Measurements from ENCODE around the gene HMGCS1. TPM values are rescaled to one million over a fixed set of nuclear protein-coding genes. Genes with fewer than 3 reads are reported as not detected.

HMGCS1 gene
- total RNA-seq, 1 donor from 2014 or later, result 68.0 TPM

- Histone ChIP-seq H3K4me1 (no peaks in the 10 kb centered on the region), H3K9me3 (no peaks in the 10 kb centered on the region), H3K27me3 (no peaks in the 10 kb centered on the region), H3K27ac (no peak overlapping the region), H3K4me3 (no peak overlapping the region), H3K36me3 (no peaks in the 10 kb centered on the region)
- TF ChIP-seq POLR2AphosphoS5 (IDR thresholded peaks at IDR 0.05; ENCODE audit: insufficient read depth in 1 of 2, low read depth in 1 of 2), result no peak
- no peak for TF ChIP-seq POLR2A (IDR thresholded peaks at IDR 0.05)
- TF ChIP-seq, protein P1, sequence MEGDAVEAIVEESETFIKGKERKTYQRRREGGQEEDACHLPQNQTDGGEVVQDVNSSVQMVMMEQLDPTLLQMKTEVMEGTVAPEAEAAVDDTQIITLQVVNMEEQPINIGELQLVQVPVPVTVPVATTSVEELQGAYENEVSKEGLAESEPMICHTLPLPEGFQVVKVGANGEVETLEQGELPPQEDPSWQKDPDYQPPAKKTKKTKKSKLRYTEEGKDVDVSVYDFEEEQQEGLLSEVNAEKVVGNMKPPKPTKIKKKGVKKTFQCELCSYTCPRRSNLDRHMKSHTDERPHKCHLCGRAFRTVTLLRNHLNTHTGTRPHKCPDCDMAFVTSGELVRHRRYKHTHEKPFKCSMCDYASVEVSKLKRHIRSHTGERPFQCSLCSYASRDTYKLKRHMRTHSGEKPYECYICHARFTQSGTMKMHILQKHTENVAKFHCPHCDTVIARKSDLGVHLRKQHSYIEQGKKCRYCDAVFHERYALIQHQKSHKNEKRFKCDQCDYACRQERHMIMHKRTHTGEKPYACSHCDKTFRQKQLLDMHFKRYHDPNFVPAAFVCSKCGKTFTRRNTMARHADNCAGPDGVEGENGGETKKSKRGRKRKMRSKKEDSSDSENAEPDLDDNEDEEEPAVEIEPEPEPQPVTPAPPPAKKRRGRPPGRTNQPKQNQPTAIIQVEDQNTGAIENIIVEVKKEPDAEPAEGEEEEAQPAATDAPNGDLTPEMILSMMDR (IDR thresholded peaks at IDR 0.05), result no peak
- intact Hi-C loops (cut with DNase I), result no loop called here
- no peak for DNase-seq (ENCODE audit: extremely low spot score in 2 of 2)
Measured at GRCh38 chr5:43251754-43252153, 61.5 kb downstream of the HMGCS1 start.

GRCh38 chr5:43245724-43246385 lies 67.4 kb downstream of the HMGCS1 start:
- H3K36me3 ChIP-seq, result no peaks in the 10 kb centered on the region
- no peak overlapping the region for H3K27ac ChIP-seq
- intact Hi-C loops (cut with DNase I), result no loop called here
- TF ChIP-seq, protein P1 (IDR thresholded peaks at IDR 0.05), result no peak
- no peak for TF ChIP-seq POLR2AphosphoS5 (IDR thresholded peaks at IDR 0.05; ENCODE audit: insufficient read depth in 1 of 2, low read depth in 1 of 2)
- TF ChIP-seq POLR2A (IDR thresholded peaks at IDR 0.05), result no peak
- H3K9me3 ChIP-seq, result no peaks in the 10 kb centered on the region
- H3K27me3 ChIP-seq, result no peaks in the 10 kb centered on the region
- H3K4me1 ChIP-seq, result no peaks in the 10 kb centered on the region
- DNase-seq (ENCODE audit: extremely low spot score in 2 of 2), result no peak
- no peak overlapping the region for H3K4me3 ChIP-seq

DNA sequence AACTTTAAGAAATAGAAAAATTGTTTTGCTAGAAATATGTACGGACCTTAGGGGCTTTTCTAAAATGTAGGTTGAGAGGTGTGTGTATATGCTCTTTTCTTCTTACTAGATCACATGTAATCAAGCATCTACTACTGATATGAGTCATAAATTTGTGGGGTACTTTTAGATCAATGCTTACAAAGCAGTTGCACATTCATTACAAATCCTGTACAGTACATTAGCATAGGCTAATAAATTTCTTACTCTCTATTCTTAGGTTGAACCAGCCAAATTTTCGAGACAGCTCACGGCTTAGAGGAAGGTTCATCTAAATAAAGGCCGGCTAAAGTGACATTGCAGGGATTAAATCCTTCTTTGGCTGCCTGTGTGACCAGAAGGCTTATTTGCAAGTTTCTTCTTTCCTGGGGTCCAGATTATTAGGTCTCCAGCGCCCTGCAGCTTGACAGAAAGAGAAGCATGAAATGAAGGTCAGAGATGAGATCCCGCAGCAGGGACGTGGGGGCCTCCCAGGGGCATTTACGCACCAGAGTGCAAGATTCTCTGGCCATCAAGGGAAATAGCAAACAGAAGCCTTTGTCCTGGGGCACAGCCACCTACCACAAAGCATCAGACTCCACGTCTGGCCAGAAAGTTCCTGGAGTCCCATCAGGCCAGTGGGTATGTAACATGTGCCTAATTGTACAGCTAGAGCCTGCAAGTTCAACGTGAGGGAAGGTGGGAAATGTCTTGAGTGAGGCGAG lies 68.2 kb downstream of the HMGCS1 start:
- Histone ChIP-seq H3K27ac (no peak overlapping the region), H3K9me3 (no peaks in the 10 kb centered on the region), H3K4me3 (no peak overlapping the region), H3K36me3 (no peaks in the 10 kb centered on the region), H3K27me3 (no peaks in the 10 kb centered on the region), H3K4me1 (no peaks in the 10 kb centered on the region)
- TF ChIP-seq POLR2AphosphoS5 (IDR thresholded peaks at IDR 0.05; ENCODE audit: insufficient read depth in 1 of 2, low read depth in 1 of 2), result no peak
- TF ChIP-seq POLR2A (IDR thresholded peaks at IDR 0.05), result no peak
- TF ChIP-seq, protein P1 (IDR thresholded peaks at IDR 0.05), result no peak
- no peak for DNase-seq (ENCODE audit: extremely low spot score in 2 of 2)
- intact Hi-C loops (cut with DNase I), result no loop called here

GRCh38 chr5:43243270-43243669 lies 69.9 kb downstream of the HMGCS1 start:
- intact Hi-C loops (cut with DNase I), result no loop called here
- no peaks in the 10 kb centered on the region for H3K4me1 ChIP-seq
- H3K4me3 ChIP-seq, result no peak overlapping the region
- H3K27ac ChIP-seq, result no peak overlapping the region
- TF ChIP-seq POLR2AphosphoS5 (IDR thresholded peaks at IDR 0.05; ENCODE audit: insufficient read depth in 1 of 2, low read depth in 1 of 2) (no peak), POLR2A (IDR thresholded peaks at IDR 0.05) (no peak)
- TF ChIP-seq, protein P1 (IDR thresholded peaks at IDR 0.05), result no peak
- H3K27me3 ChIP-seq, result no peaks in the 10 kb centered on the region
- no peaks in the 10 kb centered on the region for H3K9me3 ChIP-seq
- no peak for DNase-seq (ENCODE audit: extremely low spot score in 2 of 2)
- H3K36me3 ChIP-seq, result no peaks in the 10 kb centered on the region

GRCh38 chr5:43242196-43242595 lies 71.0 kb downstream of the HMGCS1 start:
- intact Hi-C loops (cut with DNase I), result no loop called here
- no peaks in the 10 kb centered on the region for H3K9me3 ChIP-seq
- H3K27me3 ChIP-seq, result no peaks in the 10 kb centered on the region
- no peak for DNase-seq (ENCODE audit: extremely low spot score in 2 of 2)
- no peak overlapping the region for H3K4me3 ChIP-seq
- no peak overlapping the region for H3K27ac ChIP-seq
- H3K4me1 ChIP-seq, result no peaks in the 10 kb centered on the region
- H3K36me3 ChIP-seq, result no peaks in the 10 kb centered on the region
- TF ChIP-seq POLR2A (IDR thresholded peaks at IDR 0.05), result no peak
- no peak for TF ChIP-seq POLR2AphosphoS5 (IDR thresholded peaks at IDR 0.05; ENCODE audit: insufficient read depth in 1 of 2, low read depth in 1 of 2)
- TF ChIP-seq, protein P1 (IDR thresholded peaks at IDR 0.05), result no peak

All from vagina (tissue), 2 donors.